Peyer's patch (tissue), 4 donors: ENCODE measurements around the gene CLPTM1L. TPM values are rescaled to one million over a fixed set of nuclear protein-coding genes. Genes with fewer than 3 reads are reported as not detected.

Experiments used
- DNase-seq, 3 donors: peaks; one replicate each; pipeline ENCODE4 v3.0.0-alpha.2; 2017 to 2019
- H3K27ac ChIP-seq, 4 donors: fragments of 200-600 bp; sonication (generic); one replicate each; pipeline ENCODE4 v1.5.1; 2016 to 2019
- H3K27me3 ChIP-seq, 2 donors: fragments of 200-600 bp; sonication (generic); one replicate each; pipeline ENCODE4 v1.5.1; 2019
- H3K36me3 ChIP-seq, 3 donors: fragments of 200-600 bp; sonication (generic); one replicate each; pipeline ENCODE4 v1.5.1; 2016 to 2019
- H3K4me1 ChIP-seq, 4 donors: fragments of 200-600 bp; sonication (generic); one replicate each; pipeline ENCODE4 v1.5.1; 2016 to 2019
- H3K4me3 ChIP-seq, 4 donors: fragments of 200-600 bp; sonication (generic); 1 replicate in 3 of 4; 2 replicates in 1 of 4; pipeline ENCODE4 v1.5.1; 2016 to 2019; ENCODE audit warnings: mild to moderate bottlenecking in 1 of 4
- H3K9me3 ChIP-seq, 4 donors: fragments of 200-600 bp; sonication (generic); one replicate each; pipeline ENCODE4 v1.5.1; 2016 to 2019; ENCODE audit warnings: mild to moderate bottlenecking in 1 of 4
- POLR2A ChIP-seq, 2 donors: fragments of 450-650 bp; IDR thresholded peaks; one replicate each; pipeline ENCODE4 v1.5.1; 2017; ENCODE audit warnings: antibody characterized with exemption in 2 of 2, mild to moderate bottlenecking in 2 of 2, moderate library complexity in 2 of 2
- total RNA-seq, 4 donors: library from RNA; depleted of rRNA; stranded (reverse); fragments of >200 nt; gene quantifications; one replicate each; pipeline ENCODE4 v1.1.0, GENCODE V29; 2016
- TF ChIP-seq, protein P1 (sequence below), 6 experiments: fragments of 450-650 bp in 4 of 6; fragments of 200-600 bp in 2 of 6; sonication (generic) in 1 of 6; IDR thresholded peaks; one replicate each; pipeline ENCODE4 v1.5.1; 2017 to 2019; ENCODE audit warnings: antibody characterized with exemption in 6 of 6, mild to moderate bottlenecking in 3 of 6, moderate library complexity in 1 of 6

CLPTM1L gene
- total RNA-seq, 4 donors from 2014 or later = 115 to 209 (median 143) TPM

GRCh38 chr5:1381370-1382247, 36.7 kb upstream of the CLPTM1L start:
- H3K4me1 ChIP-seq = peaks cover 3 to 11% (median 7%) of the 10 kb centered on the region in 4 donors
- no peak overlapping the region for H3K27ac ChIP-seq
- no peaks in the 10 kb centered on the region for H3K9me3 ChIP-seq
- no peak for DNase-seq
- no peak overlapping the region for H3K4me3 ChIP-seq
- TF ChIP-seq, protein P1, sequence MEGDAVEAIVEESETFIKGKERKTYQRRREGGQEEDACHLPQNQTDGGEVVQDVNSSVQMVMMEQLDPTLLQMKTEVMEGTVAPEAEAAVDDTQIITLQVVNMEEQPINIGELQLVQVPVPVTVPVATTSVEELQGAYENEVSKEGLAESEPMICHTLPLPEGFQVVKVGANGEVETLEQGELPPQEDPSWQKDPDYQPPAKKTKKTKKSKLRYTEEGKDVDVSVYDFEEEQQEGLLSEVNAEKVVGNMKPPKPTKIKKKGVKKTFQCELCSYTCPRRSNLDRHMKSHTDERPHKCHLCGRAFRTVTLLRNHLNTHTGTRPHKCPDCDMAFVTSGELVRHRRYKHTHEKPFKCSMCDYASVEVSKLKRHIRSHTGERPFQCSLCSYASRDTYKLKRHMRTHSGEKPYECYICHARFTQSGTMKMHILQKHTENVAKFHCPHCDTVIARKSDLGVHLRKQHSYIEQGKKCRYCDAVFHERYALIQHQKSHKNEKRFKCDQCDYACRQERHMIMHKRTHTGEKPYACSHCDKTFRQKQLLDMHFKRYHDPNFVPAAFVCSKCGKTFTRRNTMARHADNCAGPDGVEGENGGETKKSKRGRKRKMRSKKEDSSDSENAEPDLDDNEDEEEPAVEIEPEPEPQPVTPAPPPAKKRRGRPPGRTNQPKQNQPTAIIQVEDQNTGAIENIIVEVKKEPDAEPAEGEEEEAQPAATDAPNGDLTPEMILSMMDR (IDR thresholded peaks at IDR 0.05) = no peak
- no peak for TF ChIP-seq POLR2A (IDR thresholded peaks at IDR 0.05)
- H3K36me3 ChIP-seq = no peaks in the 10 kb centered on the region
- no peaks in the 10 kb centered on the region for H3K27me3 ChIP-seq

DNA sequence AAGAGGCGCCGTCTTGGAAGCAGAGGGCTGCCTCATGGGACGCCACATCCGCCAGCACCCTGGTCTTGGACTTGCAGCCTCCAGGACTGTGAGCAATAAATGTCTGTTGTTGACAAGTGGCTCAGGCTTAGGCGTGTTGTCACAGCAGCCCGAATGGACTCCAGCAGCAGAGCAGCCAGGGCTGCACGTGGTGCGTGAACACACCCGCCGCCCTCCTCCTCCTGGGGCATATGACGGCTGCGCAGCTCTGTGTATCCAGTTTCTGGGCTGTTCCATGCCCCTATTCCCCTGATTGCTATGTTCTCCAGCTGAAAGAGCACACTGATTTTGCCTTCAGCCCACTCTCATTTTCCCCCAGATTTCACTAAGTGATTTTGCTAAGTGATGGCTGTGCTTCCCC, 36.0 kb upstream of the CLPTM1L start:
- DNase-seq = no peak
- H3K27me3 ChIP-seq = no peaks in the 10 kb centered on the region

DNA sequence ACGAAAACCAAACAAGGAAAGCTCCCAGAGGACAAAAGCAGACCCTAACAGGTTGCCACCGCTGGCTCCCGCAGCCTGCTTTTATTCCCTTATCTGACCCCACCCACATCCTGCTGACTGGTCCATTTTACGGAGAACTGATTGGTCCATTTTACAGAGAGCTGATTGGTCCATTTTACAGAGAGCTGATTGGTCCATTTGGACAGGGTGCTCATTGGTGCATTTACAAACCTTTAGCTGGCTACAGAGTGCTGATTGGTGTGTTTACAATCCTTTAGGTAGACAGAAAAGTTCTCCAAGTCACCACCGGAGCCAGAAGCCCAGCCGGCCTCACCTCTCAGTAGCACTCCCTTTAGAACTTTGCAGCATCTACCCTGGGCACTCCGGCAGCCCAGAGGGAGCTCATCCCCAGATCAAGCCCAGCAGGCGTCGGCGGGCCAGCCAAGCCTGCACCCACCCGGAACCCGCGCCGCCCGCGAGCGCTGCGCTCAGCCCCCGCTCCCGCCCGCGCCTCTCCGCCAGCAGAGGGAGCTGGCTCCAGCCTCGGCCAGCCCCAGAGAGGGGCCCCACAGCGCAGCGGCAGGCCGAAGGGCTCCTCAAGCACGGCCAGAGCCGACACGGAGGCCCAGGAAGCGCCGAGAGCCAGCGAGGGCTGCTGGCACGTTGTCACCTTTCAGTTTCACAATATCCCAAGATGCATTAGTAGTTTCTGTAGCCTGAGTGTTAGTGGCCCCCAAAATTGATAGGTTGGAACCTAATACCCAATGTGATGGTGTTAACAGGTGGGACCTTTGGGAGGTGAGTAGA, 35.3 kb upstream of the CLPTM1L start:
- H3K27ac ChIP-seq = no peak overlapping the region
- H3K27me3 ChIP-seq = no peaks in the 10 kb centered on the region
- H3K4me1 ChIP-seq = peaks cover under 1 to 7% (median 4%) of the 10 kb centered on the region in 4 donors
- no peaks in the 10 kb centered on the region for H3K36me3 ChIP-seq
- H3K4me3 ChIP-seq = peak overlapping the region in 3 of 4 donors; percentile 16 to 28 (median 17)
- TF ChIP-seq, protein P1 (IDR thresholded peaks at IDR 0.05) = peak; percentile 62 to 88 (median 80)
- no peak for TF ChIP-seq POLR2A (IDR thresholded peaks at IDR 0.05)
- H3K9me3 ChIP-seq = no peaks in the 10 kb centered on the region
- peak; percentile 58 to 78 (median 68) for DNase-seq

More for the DNA sequence above, 36.0 kb upstream of the CLPTM1L start:
- Histone ChIP-seq H3K4me3 (peak overlapping the region in 1 of 4 donors; percentile 17), H3K27ac (no peak overlapping the region), H3K36me3 (no peaks in the 10 kb centered on the region), H3K4me1 (peaks cover 3 to 11% (median 6%) of the 10 kb centered on the region in 4 donors), H3K9me3 (no peaks in the 10 kb centered on the region)
- TF ChIP-seq, protein P1 (IDR thresholded peaks at IDR 0.05) = no peak
- no peak for TF ChIP-seq POLR2A (IDR thresholded peaks at IDR 0.05)

GRCh38 chr5:1378866-1379659, 34.2 kb upstream of the CLPTM1L start:
- H3K27ac ChIP-seq = no peak overlapping the region
- H3K9me3 ChIP-seq = no peaks in the 10 kb centered on the region
- H3K4me3 ChIP-seq = no peak overlapping the region
- DNase-seq = peak in 1 of 3 donors; percentile 23
- no peak for TF ChIP-seq POLR2A (IDR thresholded peaks at IDR 0.05)
- TF ChIP-seq, protein P1 (IDR thresholded peaks at IDR 0.05) = no peak
- no peaks in the 10 kb centered on the region for H3K36me3 ChIP-seq
- H3K27me3 ChIP-seq = no peaks in the 10 kb centered on the region
- peaks cover 0 to 7% (median 3%) of the 10 kb centered on the region in 4 donors for H3K4me1 ChIP-seq

GRCh38 chr5:1378096-1378495, 33.2 kb upstream of the CLPTM1L start:
- Histone ChIP-seq H3K9me3 (no peaks in the 10 kb centered on the region), H3K36me3 (no peaks in the 10 kb centered on the region), H3K27ac (no peak overlapping the region), H3K4me3 (no peak overlapping the region), H3K4me1 (peaks cover 0 to 7% (median 3%) of the 10 kb centered on the region in 4 donors), H3K27me3 (no peaks in the 10 kb centered on the region)
- TF ChIP-seq POLR2A (IDR thresholded peaks at IDR 0.05) = no peak
- TF ChIP-seq, protein P1 (IDR thresholded peaks at IDR 0.05) = no peak
- peak in 1 of 3 donors; percentile 18 for DNase-seq
